Middle frontal gyrus (tissue), 1 donor: ENCODE data around the gene MAP1LC3B.
"Not testable (repeated sequence)": the region's sequence is repeated elsewhere in the genome, so short reads cannot be mapped to it uniquely, and the experiment has no call there.

Source experiments
- DNase-seq: peaks from one replicate; pipeline ENCODE4 v3.0.0-alpha.2; 2015; ENCODE audit warnings: low spot score; ENCODE audit errors: extremely low spot score

Gene MAP1LC3B

GRCh38 chr16:87380881-87381280, 11.3 kb upstream of the MAP1LC3B start:
- no peak for DNase-seq

GRCh38 chr16:87382023-87382785, 9.9 kb upstream of the MAP1LC3B start:
- no peak for DNase-seq

- DNase-seq = peak; percentile 76
Measured at GRCh38 chr16:87383505-87384161, 8.5 kb upstream of the MAP1LC3B start, which contains the start of gene FBXO31. Gene FBXO31, minus strand, starts transcription at chr16:87383776. Its CDS starts 32 bp downstream, at chr16:87383744.

GRCh38 chr16:87384162-87384874, 7.8 kb upstream of the MAP1LC3B start:
- no peak for DNase-seq

- not testable (repeated sequence) for DNase-seq
Measured at GRCh38 chr16:87384875-87385167, 7.3 kb upstream of the MAP1LC3B start.

- DNase-seq = peak; percentile 92
Measured at GRCh38 chr16:87387942-87388817, 4.0 kb upstream of the MAP1LC3B start.

- no peak for DNase-seq
Measured at GRCh38 chr16:87388818-87389134, 3.4 kb upstream of the MAP1LC3B start.

GRCh38 chr16:87389245-87389644, 2.9 kb upstream of the MAP1LC3B start:
- no peak for DNase-seq

GRCh38 chr16:87389914-87390313, 2.2 kb upstream of the MAP1LC3B start:
- not testable (repeated sequence) for DNase-seq

- no peak for DNase-seq
Measured at GRCh38 chr16:87390641-87391323, 1.4 kb upstream of the MAP1LC3B start.

GRCh38 chr16:87391324-87391949, 699 bp upstream of the MAP1LC3B start:
- no peak for DNase-seq

GRCh38 chr16:87392821-87393679, 914 bp downstream of the MAP1LC3B start:
- no peak for DNase-seq

GRCh38 chr16:87393680-87394055, 1.5 kb downstream of the MAP1LC3B start:
- DNase-seq = no peak

GRCh38 chr16:87395181-87395842, 3.2 kb downstream of the MAP1LC3B start:
- no peak for DNase-seq

- no peak for DNase-seq
Measured at GRCh38 chr16:87404764-87405625, 12.9 kb downstream of the MAP1LC3B start.

GRCh38 chr16:87406495-87407088, 14.5 kb downstream of the MAP1LC3B start:
- no peak for DNase-seq

- no peak for DNase-seq
Measured at GRCh38 chr16:87407511-87408112, 15.5 kb downstream of the MAP1LC3B start.
